ENCODE results near the gene PCDHGA2. TPM values are rescaled to one million over a fixed set of nuclear protein-coding genes. Genes with fewer than 3 reads are reported as not detected.

PCDHGA2 gene
- total RNA-seq, 1 donor: 2.9 TPM

GRCh38 chr5:141349917-141350619 is 11.5 kb downstream of the PCDHGA2 start, which contains the start of gene PCDHGB1:
Gene PCDHGB1 (plus strand): TSS chr5:141350099. CDS start chr5:141350261, 162 bp downstream.
- H3K4me1 ChIP-seq (ENCODE audit: insufficient read depth, low read length): no peaks in the 10 kb centered on the region
- DNase-seq (ENCODE audit: insufficient read length, low spot score, missing footprints): peak; percentile 91
- peak; percentile 64 for TF ChIP-seq CTCF (IDR thresholded peaks at IDR 0.05; ENCODE audit: extremely low read depth, low read depth, low read length)
- no peak within 1 kb of the TSS for H3K27ac ChIP-seq (ENCODE audit: low read depth, low read length)
- no peaks in the 10 kb centered on the region for H4K20me1 ChIP-seq (ENCODE audit: insufficient read depth, low read length)
- H3K4me2 ChIP-seq (ENCODE audit: insufficient read depth, low read length): peak within 1 kb of the TSS; percentile 83
- H3K9me3 ChIP-seq (ENCODE audit: low read depth, low read length): peaks cover 2% of the 10 kb centered on the region
- H3K27me3 ChIP-seq (ENCODE audit: insufficient read depth, low read length): peaks cover 20% of the 10 kb centered on the region
- H3K79me2 ChIP-seq (ENCODE audit: insufficient read depth, low read length): no peaks in the 10 kb centered on the region
- H3K36me3 ChIP-seq (ENCODE audit: insufficient read depth, low read length): no peaks in the 10 kb centered on the region
- H3K4me3 ChIP-seq (ENCODE audit: insufficient read depth, low read length): peak within 1 kb of the TSS; percentile 68
- H2AFZ ChIP-seq (ENCODE audit: low read length): peak within 1 kb of the TSS; percentile 76

GRCh38 chr5:141351591-141351990 is 13.0 kb downstream of the PCDHGA2 start:
- no peak for TF ChIP-seq CTCF (IDR thresholded peaks at IDR 0.05; ENCODE audit: extremely low read depth, low read depth, low read length)
- DNase-seq (ENCODE audit: insufficient read length, low spot score, missing footprints): no peak
- Histone ChIP-seq H3K36me3 (ENCODE audit: insufficient read depth, low read length) (no peaks in the 10 kb centered on the region), H3K27me3 (ENCODE audit: insufficient read depth, low read length) (peaks cover 25% of the 10 kb centered on the region), H3K4me3 (ENCODE audit: insufficient read depth, low read length) (no peak overlapping the region), H3K9me3 (ENCODE audit: low read depth, low read length) (peaks cover 10% of the 10 kb centered on the region), H4K20me1 (ENCODE audit: insufficient read depth, low read length) (no peaks in the 10 kb centered on the region), H3K4me2 (ENCODE audit: insufficient read depth, low read length) (no peak overlapping the region), H3K27ac (ENCODE audit: low read depth, low read length) (no peak overlapping the region), H2AFZ (ENCODE audit: low read length) (no peak overlapping the region), H3K4me1 (ENCODE audit: insufficient read depth, low read length) (peaks cover 2% of the 10 kb centered on the region), H3K79me2 (ENCODE audit: insufficient read depth, low read length) (no peaks in the 10 kb centered on the region)

GRCh38 chr5:141354900-141355469 is 16.4 kb downstream of the PCDHGA2 start, which contains the start of gene PCDHGA4:
Gene PCDHGA4 (plus strand): TSS chr5:141355021. CDS start chr5:141355108, 87 bp downstream.
- H4K20me1 ChIP-seq (ENCODE audit: insufficient read depth, low read length): no peaks in the 10 kb centered on the region
- TF ChIP-seq CTCF (IDR thresholded peaks at IDR 0.05; ENCODE audit: extremely low read depth, low read depth, low read length): peak; percentile 65
- H3K4me1 ChIP-seq (ENCODE audit: insufficient read depth, low read length): peaks cover 2% of the 10 kb centered on the region
- no peak within 1 kb of the TSS for H3K27ac ChIP-seq (ENCODE audit: low read depth, low read length)
- H3K9me3 ChIP-seq (ENCODE audit: low read depth, low read length): peaks cover 10% of the 10 kb centered on the region
- peak within 1 kb of the TSS; percentile 88 for H2AFZ ChIP-seq (ENCODE audit: low read length)
- no peak for DNase-seq (ENCODE audit: insufficient read length, low spot score, missing footprints)
- no peaks in the 10 kb centered on the region for H3K79me2 ChIP-seq (ENCODE audit: insufficient read depth, low read length)
- peak within 1 kb of the TSS; percentile 69 for H3K4me3 ChIP-seq (ENCODE audit: insufficient read depth, low read length)
- H3K27me3 ChIP-seq (ENCODE audit: insufficient read depth, low read length): peaks cover 26% of the 10 kb centered on the region
- H3K36me3 ChIP-seq (ENCODE audit: insufficient read depth, low read length): no peaks in the 10 kb centered on the region
- peak within 1 kb of the TSS; percentile 75 for H3K4me2 ChIP-seq (ENCODE audit: insufficient read depth, low read length)

GRCh38 chr5:141355641-141356040 is 17.1 kb downstream of the PCDHGA2 start:
- Histone ChIP-seq H3K79me2 (ENCODE audit: insufficient read depth, low read length) (no peaks in the 10 kb centered on the region), H3K36me3 (ENCODE audit: insufficient read depth, low read length) (no peaks in the 10 kb centered on the region), H3K27me3 (ENCODE audit: insufficient read depth, low read length) (peaks cover 31% of the 10 kb centered on the region), H4K20me1 (ENCODE audit: insufficient read depth, low read length) (no peaks in the 10 kb centered on the region), H3K4me1 (ENCODE audit: insufficient read depth, low read length) (peaks cover 2% of the 10 kb centered on the region), H3K27ac (ENCODE audit: low read depth, low read length) (no peak overlapping the region), H3K4me3 (ENCODE audit: insufficient read depth, low read length) (peak overlapping the region; percentile 69), H2AFZ (ENCODE audit: low read length) (no peak overlapping the region), H3K4me2 (ENCODE audit: insufficient read depth, low read length) (peak overlapping the region; percentile 75), H3K9me3 (ENCODE audit: low read depth, low read length) (peaks cover 11% of the 10 kb centered on the region)
- no peak for TF ChIP-seq CTCF (IDR thresholded peaks at IDR 0.05; ENCODE audit: extremely low read depth, low read depth, low read length)
- DNase-seq (ENCODE audit: insufficient read length, low spot score, missing footprints): no peak

All from osteoblast (primary cell).